GM18507 (cell line): ENCODE measurements around the gene VAMP4.
"Not testable (repeated sequence)": the region's sequence is repeated elsewhere in the genome, so short reads cannot be mapped to it uniquely, and the experiment has no call there.

Source experiments
- DNase-seq: peaks from one replicate; pipeline ENCODE4 v3.0.0; 2011; ENCODE audit warnings: low read depth; ENCODE audit not compliant: insufficient read length; ENCODE audit errors: extremely low spot score
- FAIRE-seq: peaks from 2 replicates; lab custom pipeline; 2011; peaks lifted over from hg19 to GRCh38; lab: Jason Lieb, UNC

The VAMP4 gene

DNA sequence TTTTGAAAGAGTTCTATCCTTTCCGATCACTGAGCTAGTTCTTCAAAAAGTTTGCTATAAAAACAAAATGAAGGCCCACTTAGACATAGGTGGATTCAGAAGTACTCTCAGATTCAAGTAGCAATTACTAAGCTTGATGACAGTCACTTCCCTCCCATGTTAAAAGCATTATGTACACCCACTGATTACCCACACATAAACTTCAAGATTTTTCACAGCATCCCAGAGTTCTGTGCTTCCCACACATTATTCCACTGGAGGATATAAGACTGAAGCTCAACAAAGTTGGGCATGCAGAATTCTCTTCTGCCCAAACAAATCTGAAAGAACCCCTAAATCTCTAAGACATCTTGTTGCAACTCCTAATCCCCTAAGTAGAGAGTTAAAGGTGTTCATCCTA, 29.5 kb downstream of the VAMP4 start:
- no peak for FAIRE-seq
- DNase-seq, result no peak

DNA sequence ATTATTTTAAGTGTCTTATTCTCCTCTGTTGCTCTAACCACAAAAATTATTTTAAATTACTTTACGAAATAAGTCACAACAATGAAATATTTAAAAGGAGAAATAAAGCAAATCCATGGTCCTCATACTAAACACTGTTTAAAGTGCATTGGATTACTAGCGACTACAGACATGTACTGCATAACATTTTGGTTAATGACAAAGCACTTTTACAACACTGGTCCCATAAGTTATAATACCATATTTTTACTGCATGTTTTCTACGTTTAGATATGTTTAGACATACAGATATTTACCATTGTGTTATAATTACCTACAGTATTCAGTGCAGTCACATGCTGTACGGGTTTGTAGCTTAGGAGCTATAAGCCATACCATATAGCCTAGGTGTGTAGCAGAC, 30.2 kb downstream of the VAMP4 start:
- FAIRE-seq (no peak), DNase-seq (no peak)

DNA sequence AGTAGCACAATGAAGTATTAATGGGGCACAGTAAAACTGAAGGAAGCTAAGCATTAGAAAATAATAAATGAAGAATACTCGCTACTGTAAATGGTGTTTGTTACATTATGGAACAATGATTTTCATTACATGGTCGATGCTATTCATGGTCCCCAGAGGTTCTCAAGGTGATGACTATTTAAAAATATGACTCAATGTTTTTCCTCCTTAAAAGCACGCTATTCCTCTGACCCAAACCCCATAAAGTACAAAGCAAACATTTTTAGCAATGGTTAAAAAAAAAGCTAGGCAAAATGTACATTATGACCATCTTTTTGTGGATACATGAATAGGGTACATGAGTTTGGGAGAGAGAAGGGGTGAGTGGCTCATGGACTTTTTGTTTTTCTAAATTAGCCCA, 34.3 kb downstream of the VAMP4 start:
- DNase-seq, result no peak
- FAIRE-seq, result no peak

DNA sequence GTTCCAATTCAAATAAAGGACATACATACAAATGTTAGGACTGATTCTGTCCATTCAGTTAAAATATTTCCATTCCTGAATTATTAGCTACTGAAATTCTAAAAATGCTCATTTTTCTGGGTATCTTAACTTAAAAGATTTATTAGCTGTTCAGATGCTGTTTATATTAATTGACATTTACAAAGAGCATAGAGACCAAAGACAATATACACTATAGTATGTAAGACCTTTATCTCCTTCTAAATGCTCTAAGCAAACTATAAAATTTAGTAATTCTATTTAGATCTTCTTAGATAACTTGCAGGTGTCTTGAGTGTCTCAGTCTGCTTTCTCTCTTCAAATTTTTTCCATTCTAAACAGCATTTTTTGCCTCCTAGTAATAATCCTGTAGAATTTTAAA, 39.3 kb downstream of the VAMP4 start:
- DNase-seq (no peak), FAIRE-seq (no peak)

DNA sequence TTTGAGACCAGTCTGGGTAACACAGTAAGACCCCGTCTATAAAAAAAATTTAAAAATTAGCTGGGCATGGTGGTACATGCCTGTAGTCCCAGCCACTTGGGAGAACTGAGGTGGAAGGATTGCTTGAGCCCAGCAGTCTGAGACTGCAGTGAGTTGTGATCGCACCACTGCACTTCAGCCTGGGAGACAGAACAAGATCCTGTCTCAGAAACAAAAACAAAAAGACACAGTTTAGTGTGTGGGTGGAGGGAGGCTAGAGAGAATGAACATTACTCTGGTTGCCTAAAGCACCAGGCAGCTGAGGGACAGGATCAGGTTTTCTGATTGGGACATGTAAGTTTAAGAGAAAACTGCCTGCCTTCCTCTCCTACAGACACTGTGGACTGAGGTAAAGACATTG, 42.3 kb downstream of the VAMP4 start:
- FAIRE-seq, result no peak
- DNase-seq, result no peak

DNA sequence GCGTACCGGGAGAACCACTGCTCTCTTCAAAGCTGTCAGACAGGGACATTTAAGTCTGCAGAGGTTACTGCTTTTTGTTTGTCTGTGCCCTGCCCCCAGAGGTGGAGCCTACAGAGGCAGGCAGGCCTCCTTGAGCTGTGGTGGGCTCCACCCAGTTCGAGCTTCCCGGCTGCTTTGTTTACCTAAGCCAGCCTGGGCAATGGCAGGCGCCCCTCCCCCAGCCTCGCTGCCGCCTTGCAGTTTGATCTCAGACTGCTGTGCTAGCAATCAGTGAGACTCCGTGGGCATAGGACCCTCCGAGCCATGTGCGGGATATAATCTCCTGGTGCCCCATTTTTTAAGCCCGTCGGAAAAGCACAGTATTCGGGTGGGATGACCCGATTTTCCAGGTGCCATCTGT, 46.1 kb downstream of the VAMP4 start:
- FAIRE-seq, result not testable (repeated sequence)

DNA sequence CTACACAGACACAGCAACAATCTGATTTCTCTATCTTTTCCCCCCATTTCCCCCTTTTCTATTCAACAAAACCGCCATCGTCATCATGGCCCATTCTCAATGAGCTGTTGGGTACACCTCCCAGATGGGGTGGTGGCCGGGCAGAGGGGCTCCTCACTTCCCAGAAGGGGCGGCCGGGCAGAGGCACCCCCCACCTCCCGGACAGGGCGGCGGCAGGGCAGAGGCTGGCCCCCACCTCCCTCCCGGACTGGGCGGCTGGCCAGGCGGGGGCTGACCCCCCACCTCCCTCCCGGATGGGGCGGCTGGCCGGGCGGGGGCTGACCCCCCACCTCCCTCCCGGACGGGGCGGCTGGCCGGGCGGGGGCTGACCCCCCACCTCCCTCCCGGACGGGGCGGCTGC, 48.3 kb downstream of the VAMP4 start:
- not testable (repeated sequence) for FAIRE-seq

More for the DNA sequence above, 46.1 kb downstream of the VAMP4 start:
- not testable (repeated sequence) for DNase-seq

DNA sequence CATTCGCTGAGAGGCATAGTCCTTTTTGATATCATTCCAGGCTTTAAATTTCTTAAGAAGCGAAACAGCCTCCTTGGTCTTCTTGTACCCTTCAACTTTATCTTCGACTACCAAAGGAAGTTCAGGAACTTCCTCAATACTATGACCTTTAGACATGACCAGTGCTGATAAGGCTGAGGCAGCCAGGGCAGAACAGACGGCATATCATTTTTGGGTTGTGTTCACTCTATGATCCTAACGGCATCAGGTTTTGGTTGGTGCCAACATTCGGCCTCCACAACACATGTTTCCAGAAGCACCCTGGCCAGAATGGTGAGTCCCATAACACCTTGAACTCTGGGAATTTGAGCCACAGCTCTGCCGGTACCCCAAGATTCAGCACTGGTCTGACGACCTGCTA, 58.0 kb downstream of the VAMP4 start:
- no peak for FAIRE-seq
- no peak for DNase-seq

More for the DNA sequence above, 48.3 kb downstream of the VAMP4 start:
- DNase-seq, result not testable (repeated sequence)

DNA sequence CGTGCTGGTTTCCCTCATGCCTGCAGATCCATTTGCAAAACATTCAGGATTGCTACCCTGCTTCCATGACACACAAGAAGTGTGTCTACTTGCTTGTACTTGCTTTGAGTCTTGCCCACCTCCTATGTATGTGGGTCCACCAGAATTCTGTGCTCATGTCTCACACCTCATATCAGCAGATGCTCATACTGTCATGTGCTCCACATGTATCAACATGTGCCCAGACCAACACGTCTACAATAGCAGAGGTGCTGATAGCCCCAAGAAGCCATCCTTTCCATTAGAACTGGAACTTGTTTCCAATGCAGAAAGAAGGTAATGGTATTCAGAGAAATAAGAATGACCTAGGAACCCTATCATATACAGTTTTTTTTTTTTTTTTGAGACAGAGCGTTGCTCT, 61.5 kb downstream of the VAMP4 start:
- FAIRE-seq (no peak), DNase-seq (no peak)

DNA sequence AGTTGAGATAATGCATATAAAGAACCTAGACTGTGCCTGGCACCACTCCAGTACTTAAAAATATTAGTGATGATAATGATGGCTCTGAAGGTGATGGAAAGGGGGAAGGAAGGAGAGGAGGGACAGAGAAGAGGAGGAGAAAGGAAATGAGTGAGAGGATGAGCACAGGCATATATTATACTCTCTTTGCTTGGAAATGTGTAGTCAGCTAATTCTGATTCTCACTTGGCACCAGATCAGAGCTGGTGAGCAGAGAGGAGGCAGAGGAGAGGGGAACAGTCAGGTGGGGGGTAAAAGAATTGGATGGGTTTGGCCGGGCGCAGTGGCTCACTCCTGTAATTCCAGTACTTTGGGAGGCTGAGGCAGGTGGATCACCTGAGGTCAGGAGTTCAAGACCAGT, 65.0 kb downstream of the VAMP4 start:
- no peak for DNase-seq
- FAIRE-seq, result no peak

DNA sequence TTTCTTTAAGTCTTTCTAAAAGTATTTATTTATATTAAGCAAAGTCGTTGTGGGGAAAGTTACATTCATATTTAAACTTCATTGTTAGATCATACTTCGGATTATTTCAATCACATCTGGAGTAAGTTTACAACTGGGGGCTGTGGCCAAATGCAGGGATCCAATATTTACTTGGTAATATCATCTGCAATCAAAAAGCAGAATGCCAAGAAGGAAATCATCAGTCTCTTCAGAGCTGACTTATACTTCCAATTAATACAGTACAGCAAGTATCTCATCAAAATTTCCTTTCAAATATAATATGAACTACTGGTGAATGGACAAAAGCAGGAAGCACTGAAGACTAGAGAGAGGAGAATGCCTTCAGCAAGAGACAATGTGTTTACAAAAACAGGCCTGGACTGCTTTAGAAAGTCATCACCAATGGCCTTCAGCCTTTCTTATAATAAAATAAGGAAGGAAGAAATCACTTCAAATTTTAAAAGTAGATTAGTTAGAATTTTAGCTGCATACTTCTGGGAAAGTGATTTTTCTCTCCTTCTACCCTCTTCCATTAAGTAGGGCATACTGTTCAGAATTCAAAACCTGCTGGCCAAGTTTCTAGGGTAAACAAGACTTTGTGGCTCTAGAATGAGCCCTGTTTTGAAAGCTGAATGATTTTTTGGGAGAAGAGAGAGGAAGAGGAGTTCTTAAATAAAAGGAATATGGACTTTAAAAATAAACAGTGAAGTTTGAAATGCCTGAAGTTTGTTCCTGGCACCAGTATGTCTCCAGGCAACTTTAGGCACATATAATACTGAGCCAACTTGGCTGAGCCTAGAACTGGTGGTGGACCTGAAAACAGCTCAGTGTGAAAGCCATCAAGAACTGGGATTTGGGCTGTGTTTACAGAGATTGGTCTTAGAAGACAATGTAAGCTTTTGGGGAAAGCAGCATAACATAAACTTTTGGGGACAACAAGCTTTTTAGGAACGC, 67.1 kb downstream of the VAMP4 start:
- FAIRE-seq (no peak), DNase-seq (no peak)

DNA sequence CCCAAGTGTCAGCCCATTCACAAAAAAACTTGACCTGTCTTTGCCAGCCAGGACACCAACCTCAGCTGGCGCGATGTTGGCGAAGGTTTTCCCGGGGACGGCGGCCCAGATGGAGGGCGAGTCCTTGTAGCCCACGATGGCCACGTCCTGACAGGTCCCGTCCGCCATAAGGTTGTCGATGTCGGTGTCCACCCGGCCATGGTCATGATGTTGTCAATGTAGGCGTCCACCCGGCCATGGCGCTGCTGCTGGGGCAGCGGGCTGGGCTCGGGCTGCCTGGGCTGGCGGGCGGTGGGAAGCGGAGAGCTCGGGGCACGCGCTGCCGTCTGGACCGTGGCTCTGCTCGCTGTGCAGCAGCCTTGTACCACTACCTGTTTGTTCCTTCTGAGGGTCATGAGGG, 71.1 kb downstream of the VAMP4 start:
- FAIRE-seq (no peak), DNase-seq (no peak)

DNA sequence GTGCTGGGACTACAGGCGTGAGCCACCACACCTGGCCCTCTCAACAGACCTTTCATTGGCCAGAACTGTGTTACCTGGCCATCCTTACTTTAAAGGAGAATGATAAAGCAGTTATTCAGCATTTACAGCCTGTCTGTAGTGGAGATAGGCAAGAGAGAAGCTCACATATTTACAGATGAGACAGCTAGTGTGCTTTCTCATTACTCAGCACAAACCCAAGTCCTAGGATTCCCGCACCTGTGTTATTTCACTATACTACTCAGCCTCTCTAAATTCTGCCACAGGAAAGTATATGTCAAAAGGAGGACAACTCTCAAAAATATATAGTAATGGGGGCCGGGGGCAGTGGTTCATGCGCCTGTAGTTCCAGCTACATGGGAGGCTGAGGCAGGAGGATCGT, 73.5 kb downstream of the VAMP4 start:
- no peak for DNase-seq
- FAIRE-seq, result no peak

DNA sequence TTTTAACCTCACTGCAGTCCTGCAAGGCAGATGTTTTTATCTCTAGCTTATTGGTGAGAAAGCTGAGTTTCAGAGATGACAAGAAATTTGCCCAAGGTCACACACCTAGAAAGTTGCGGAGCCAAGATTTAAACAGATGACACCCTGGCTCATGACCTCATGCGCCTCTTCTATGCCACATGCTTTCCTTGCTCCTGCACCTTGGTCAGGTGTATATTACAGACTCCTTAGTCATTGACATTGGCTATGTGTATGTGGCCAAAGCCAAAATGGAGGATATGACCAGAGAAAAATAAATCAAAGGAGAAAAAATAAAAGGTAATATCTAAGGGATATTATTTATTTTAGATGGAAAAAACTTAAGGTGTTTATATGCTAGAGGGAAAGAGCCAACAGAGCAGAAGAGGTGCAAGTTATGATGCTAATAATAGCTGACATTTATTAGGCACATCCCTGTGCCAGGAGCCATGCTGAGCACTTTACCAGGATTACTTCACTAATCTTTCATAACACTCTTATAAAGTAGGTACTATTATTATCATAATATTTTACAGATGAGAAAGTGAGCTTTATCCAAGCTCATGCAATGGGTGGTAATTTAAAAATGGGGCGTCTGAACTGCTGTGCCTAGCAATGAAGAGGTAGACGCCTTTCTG, 75.6 kb downstream of the VAMP4 start:
- FAIRE-seq (no peak), DNase-seq (no peak)

DNA sequence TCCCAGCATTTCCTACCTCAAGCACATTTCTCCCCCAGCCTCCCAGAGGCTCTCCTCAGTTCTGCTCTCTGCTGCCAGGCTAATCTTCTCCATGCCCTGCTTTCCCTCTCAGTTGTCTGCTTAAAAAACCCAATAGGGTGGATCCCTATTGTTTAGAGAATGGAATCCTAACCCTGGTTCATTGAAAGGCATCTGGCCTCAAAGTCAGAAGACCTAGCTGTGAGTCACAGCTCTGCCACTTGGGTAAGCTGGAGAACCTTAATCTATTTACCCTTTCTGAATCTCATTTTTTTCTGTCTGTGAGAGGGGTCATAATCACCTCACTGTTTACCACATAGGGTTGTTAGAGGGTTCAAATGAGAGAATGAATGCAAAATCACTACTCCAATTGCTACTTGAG, 76.9 kb downstream of the VAMP4 start:
- FAIRE-seq (no peak), DNase-seq (no peak)

DNA sequence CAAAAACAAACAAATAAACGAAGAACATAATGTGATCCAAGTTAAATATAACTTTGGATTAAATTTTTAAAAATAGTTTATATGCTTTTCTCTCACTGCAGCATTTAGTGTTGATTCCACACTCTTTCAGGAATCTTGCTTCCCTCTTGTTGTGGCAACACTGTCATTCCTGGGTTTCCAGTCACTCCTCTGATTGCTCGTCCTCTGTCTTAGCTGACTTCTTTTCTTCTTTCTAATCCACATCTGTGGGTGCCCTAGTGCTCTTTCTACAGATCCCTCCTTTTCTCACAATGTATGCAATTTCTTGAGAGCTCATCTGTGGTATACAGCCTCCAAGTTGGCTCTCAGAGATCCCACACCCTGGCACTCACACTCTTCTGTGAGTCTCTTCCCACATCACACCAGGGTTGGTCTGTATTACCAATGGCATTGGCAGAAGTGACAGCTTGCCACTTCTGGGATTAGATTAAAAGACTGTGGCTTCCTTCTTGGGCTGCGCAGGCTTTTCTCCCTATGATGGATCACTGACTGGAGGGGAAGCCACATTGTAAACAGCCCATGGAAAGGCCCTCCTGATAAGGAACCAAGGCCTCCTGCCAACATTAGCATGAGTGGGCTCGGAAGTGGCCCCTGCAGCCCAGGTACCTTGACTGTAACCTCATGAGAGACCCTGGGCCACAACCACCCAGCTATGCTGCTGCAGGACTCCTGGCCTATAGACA, 77.8 kb downstream of the VAMP4 start:
- DNase-seq (no peak), FAIRE-seq (no peak)

DNA sequence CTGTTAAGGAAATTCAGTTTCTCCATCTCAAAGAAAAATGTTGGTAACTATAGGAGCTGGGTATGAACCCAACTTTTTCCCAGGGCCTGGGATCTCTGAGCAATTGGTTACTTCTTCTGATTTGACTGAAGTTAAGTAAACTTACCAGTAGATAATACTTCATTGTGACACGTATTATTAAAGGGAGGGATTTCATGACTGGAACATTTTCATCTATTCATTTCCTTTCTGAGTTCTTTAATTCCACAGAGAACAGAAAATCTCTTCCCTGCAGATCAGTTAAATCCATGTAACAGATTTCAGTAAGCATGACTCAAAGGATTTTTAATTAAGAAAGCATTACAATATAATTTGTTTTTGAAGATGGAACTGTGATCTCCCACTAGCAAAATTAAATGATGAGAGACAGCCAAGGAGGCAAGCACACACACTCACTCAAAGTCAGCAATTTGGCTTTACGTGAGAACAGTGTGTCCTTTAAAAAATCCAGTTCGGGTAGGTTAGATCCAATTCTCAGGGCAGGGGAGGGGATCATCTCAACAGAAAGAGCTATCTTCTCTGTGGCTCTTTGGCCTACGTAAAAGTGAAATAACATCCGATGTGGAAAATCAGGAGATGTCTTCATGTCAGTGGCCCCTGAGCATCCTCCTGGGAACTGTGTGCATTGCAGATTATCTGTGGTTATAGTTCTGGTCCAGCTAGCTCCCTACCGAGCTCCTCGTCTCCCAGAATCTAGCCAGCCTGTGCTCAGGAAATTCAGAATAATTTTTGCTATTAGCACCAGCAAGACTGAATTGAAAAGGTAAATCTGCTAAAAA, 78.6 kb downstream of the VAMP4 start:
- FAIRE-seq (no peak), DNase-seq (no peak)

DNA sequence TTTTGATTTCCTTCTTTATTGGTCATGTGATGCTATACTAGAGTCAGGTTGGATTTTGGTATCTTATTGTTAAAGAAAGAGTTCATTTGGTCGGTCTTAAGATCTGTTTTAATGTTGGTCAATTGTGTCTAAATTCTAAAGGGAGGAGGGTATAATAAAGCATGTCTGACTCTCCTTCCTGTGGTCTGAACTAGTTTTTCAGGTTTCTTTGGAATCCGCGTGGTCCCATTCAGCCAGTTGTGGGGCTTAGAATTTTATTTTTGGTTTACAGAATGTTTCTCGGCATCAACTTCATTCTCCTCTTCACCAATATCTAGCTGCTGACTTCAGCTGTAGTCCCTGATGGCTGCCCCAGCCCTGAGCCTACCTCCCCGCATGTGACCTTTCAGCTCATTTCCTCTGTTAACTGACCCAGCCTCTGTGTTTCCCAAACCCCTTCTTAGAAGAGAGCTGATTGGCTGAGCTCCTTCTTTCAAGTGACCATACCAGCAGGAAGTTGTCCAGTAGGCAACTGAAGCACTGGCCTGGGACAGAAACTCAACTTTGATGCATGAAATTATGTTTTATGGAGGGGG, 80.7 kb downstream of the VAMP4 start:
- no peak for DNase-seq
- no peak for FAIRE-seq

DNA sequence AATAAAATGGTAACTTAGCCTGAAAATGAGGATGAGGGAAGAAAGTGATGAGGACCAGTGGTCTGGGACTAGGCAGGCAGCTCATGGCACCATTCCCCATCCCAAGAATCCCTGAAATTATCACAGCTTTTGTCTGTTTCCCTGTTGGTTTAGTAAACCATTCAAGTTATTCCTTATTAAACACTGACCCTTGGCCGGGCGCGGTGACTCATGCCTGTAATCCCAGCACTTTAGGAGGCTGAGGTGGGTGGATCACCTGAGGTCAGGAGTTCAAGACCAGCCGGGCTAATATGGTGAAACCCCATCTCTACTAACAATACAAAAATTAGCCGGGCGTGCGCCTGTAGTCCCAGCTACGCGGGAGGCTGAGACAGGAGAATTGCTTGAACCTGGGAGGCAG, 85.7 kb downstream of the VAMP4 start:
- not testable (repeated sequence) for FAIRE-seq, DNase-seq
